ENCODE results near the gene CAMK1D. TPM values are rescaled to one million over a fixed set of nuclear protein-coding genes. Genes with fewer than 3 reads are reported as not detected.

Gene CAMK1D
- polyA plus RNA-seq, 1 donor (not counting 4 experiments of a cell fraction or from before 2014, with no cell fraction given): 0.76 TPM

GRCh38 chr10:12369982-12370381 lies 20.6 kb downstream of the CAMK1D start:
- dilution Hi-C loops (cut with MboI; ENCODE audit: extremely low pct_ligation_motif_present, low sequenced_read_pairs): no loop called here
- Histone ChIP-seq H3K27ac (ENCODE audit: control insufficient read depth, insufficient read depth, low read length) (no peak overlapping the region), H4K20me1 (ENCODE audit: control insufficient read depth, extremely low read depth, insufficient read depth, low read length) (no peaks in the 10 kb centered on the region), H3K9me3 (ENCODE audit: control insufficient read depth, low read depth, low read length) (no peaks in the 10 kb centered on the region), H3K9ac (ENCODE audit: control insufficient read depth, extremely low read depth, insufficient read depth, low read length) (no peak overlapping the region), H3K4me1 (ENCODE audit: control insufficient read depth, extremely low read depth, insufficient read depth, low read length) (no peaks in the 10 kb centered on the region), H3K4me3 (ENCODE audit: control insufficient read depth in 2 of 3, extremely low read depth in 1 of 3, insufficient read depth in 2 of 3, low read depth in 1 of 3, low read length in 3 of 3) (no peak overlapping the region), H3K4me2 (ENCODE audit: control insufficient read depth, extremely low read depth, insufficient read depth, low read depth, low read length) (no peak overlapping the region), H3K9me1 (ENCODE audit: control insufficient read depth, extremely low read depth, insufficient read depth, low read length) (no peaks in the 10 kb centered on the region), H2AFZ (ENCODE audit: control insufficient read depth, low read length) (no peak overlapping the region), H3K27me3 (ENCODE audit: control insufficient read depth, extremely low read depth, insufficient read depth, low read length) (no peaks in the 10 kb centered on the region), H3K36me3 (ENCODE audit: control insufficient read depth in 2 of 2, extremely low read depth in 1 of 2, insufficient read depth in 2 of 2, low read length in 2 of 2) (no peaks in the 10 kb centered on the region), H3K79me2 (ENCODE audit: control insufficient read depth, insufficient read depth, low read length) (no peaks in the 10 kb centered on the region)
- TF ChIP-seq EZH2 (IDR thresholded peaks at IDR 0.05; ENCODE audit: low read length) (no peak), CTCF (optimal IDR thresholded peaks at IDR 0.05 in 1 of 3, IDR thresholded peaks at IDR 0.05 in 1 of 3, conservative IDR thresholded peaks at IDR 0.05 in 1 of 3; ENCODE audit: extremely low read depth in 1 of 3, insufficient read depth in 2 of 3, low read length in 3 of 3) (no peak)
- no peak for DNase-seq (ENCODE audit: low read depth, low spot score)
- no peak for FAIRE-seq

- no peak overlapping the region for H3K9ac ChIP-seq (ENCODE audit: control insufficient read depth, extremely low read depth, insufficient read depth, low read length)
- H3K9me3 ChIP-seq (ENCODE audit: control insufficient read depth, low read depth, low read length): no peaks in the 10 kb centered on the region
- H3K27ac ChIP-seq (ENCODE audit: control insufficient read depth, insufficient read depth, low read length): no peak overlapping the region
- dilution Hi-C loops (cut with MboI; ENCODE audit: extremely low pct_ligation_motif_present, low sequenced_read_pairs): no loop called here
- TF ChIP-seq EZH2 (IDR thresholded peaks at IDR 0.05; ENCODE audit: low read length) (no peak), CTCF (optimal IDR thresholded peaks at IDR 0.05 in 1 of 3, IDR thresholded peaks at IDR 0.05 in 1 of 3, conservative IDR thresholded peaks at IDR 0.05 in 1 of 3; ENCODE audit: extremely low read depth in 1 of 3, insufficient read depth in 2 of 3, low read length in 3 of 3) (no peak)
- no peaks in the 10 kb centered on the region for H3K36me3 ChIP-seq (ENCODE audit: control insufficient read depth in 2 of 2, extremely low read depth in 1 of 2, insufficient read depth in 2 of 2, low read length in 2 of 2)
- no peak overlapping the region for H2AFZ ChIP-seq (ENCODE audit: control insufficient read depth, low read length)
- FAIRE-seq (no peak), DNase-seq (ENCODE audit: low read depth, low spot score) (no peak)
- no peaks in the 10 kb centered on the region for H3K4me1 ChIP-seq (ENCODE audit: control insufficient read depth, extremely low read depth, insufficient read depth, low read length)
- no peaks in the 10 kb centered on the region for H3K27me3 ChIP-seq (ENCODE audit: control insufficient read depth, extremely low read depth, insufficient read depth, low read length)
- H3K9me1 ChIP-seq (ENCODE audit: control insufficient read depth, extremely low read depth, insufficient read depth, low read length): no peaks in the 10 kb centered on the region
- no peaks in the 10 kb centered on the region for H3K79me2 ChIP-seq (ENCODE audit: control insufficient read depth, insufficient read depth, low read length)
- H3K4me2 ChIP-seq (ENCODE audit: control insufficient read depth, extremely low read depth, insufficient read depth, low read depth, low read length): no peak overlapping the region
- no peak overlapping the region for H3K4me3 ChIP-seq (ENCODE audit: control insufficient read depth in 2 of 3, extremely low read depth in 1 of 3, insufficient read depth in 2 of 3, low read depth in 1 of 3, low read length in 3 of 3)
- H4K20me1 ChIP-seq (ENCODE audit: control insufficient read depth, extremely low read depth, insufficient read depth, low read length): no peaks in the 10 kb centered on the region
Observed at GRCh38 chr10:12372846-12373245, 23.5 kb downstream of the CAMK1D start.

Data from keratinocyte (primary cell).